Stimulated activated naive CD8-positive, alpha-beta T cell treated with anti-CD3 and anti-CD28 coated beads, Interleukin-15, Interleukin-2, amounts not matched to agents 100 ng/mL and 50 ng/mL, for 24 hours (primary cell): Measurements from ENCODE around the gene ERVK3-1.
"Not testable (repeated sequence)": the region's sequence is repeated elsewhere in the genome, so short reads cannot be mapped to it uniquely, and the experiment has no call there.

Source experiments
- H3K27ac Mint-ChIP-seq: one replicate; pipeline ENCODE4 v1.8.0; 2021; ENCODE audit warnings: mild to moderate bottlenecking, mixed read lengths
- H3K27me3 Mint-ChIP-seq: one replicate; pipeline ENCODE4 v1.8.0; 2021; ENCODE audit warnings: mixed read lengths
- H3K36me3 Mint-ChIP-seq: one replicate; pipeline ENCODE4 v1.8.0; 2021; ENCODE audit warnings: low read depth, mixed read lengths
- H3K4me1 Mint-ChIP-seq: one replicate; pipeline ENCODE4 v1.8.0; 2021; ENCODE audit warnings: low read depth, mixed read lengths
- H3K4me3 Mint-ChIP-seq: one replicate; pipeline ENCODE4 v1.8.0; 2021; ENCODE audit warnings: mild to moderate bottlenecking, mixed read lengths
- H3K9me3 Mint-ChIP-seq: one replicate; pipeline ENCODE4 v1.8.0; 2021; ENCODE audit warnings: mixed read lengths

The ERVK3-1 gene, protein sequence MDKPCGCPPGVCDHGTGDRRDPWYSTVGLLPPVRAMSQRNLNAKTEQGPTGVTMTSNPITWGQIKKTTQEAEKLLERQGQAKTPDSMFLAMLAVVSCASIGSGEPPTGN

DNA sequence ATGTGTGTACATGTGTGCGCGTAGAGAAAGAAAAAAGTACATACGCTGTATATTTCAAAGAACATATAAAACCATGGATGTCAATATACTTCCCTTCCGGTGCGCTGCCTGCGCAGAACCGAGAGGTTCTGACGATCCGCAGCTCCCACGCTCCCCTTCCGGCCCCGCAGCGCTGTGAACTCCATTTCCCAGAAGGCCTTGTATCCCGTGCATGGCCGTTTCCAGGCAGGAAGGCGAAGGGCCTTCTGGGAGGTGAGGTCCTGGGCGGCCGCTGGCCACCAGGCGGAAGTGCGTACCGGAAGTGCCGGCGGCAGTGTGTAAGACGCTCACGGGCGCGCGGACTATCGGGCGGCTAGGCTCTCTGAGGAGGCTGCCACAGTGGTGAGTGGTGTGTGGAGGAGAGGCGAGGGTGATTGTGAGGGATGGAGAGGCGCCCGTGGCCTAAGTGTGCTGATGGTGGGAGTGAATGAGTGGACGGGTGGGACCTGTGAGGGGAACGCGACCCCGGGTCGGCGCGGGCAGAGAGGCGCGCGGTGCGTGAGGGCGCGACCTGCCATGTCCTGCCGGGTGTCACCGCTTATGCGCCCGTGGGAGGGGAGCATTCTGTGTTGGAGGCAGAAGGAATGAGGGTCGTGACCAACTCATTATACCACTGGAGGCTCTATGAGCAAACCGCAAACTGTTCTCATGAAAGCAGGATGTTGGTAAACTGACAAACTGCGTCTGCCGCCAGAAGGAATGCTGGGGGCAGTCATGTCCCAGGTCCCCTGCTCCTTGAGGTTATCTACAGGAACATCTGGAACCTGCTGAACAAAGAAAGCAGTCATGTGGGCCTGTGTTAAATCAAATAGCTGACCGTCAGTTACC is at the start of gene ERVK3-1:
Gene ERVK3-1, plus strand, starts transcription at position 313 of the 867 bp plus-strand sequence. CDS start 6,792 bp downstream, outside the sequence.
- Mint-ChIP-seq H3K36me3 (peaks cover 80% of the 10 kb centered on the region), H3K27me3 (no peaks in the 10 kb centered on the region), H3K27ac (peak within 1 kb of the TSS; percentile 97), H3K4me3 (peak within 1 kb of the TSS; percentile 97), H3K9me3 (no peaks in the 10 kb centered on the region), H3K4me1 (peaks cover 50% of the 10 kb centered on the region)

DNA sequence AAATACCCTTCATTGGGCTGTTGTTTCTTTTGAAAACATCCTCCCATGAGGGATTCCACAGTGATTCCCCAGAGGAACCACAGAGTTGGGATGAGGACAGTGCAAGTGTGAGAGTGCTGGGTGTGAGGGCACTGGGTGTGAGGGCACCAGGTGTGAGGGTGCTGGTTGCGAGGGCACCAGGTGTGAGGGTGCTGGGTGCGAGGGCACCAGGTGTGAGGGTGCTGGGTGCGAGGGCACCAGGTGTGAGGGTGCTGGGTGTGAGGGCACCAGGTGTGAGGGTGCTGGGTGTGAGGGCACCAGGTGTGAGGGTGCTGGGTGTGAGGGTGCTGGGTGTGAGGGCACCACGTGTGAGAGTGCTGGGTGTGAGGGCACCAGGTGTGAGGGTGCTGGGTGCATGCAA is 46.9 kb upstream of the ERVK3-1 start:
- Mint-ChIP-seq H3K36me3 (peaks cover 97% of the 10 kb centered on the region), H3K9me3 (peaks cover 57% of the 10 kb centered on the region)
- H3K27ac Mint-ChIP-seq, H3K4me1 Mint-ChIP-seq, H3K27me3 Mint-ChIP-seq, H3K4me3 Mint-ChIP-seq: not testable (repeated sequence)

DNA sequence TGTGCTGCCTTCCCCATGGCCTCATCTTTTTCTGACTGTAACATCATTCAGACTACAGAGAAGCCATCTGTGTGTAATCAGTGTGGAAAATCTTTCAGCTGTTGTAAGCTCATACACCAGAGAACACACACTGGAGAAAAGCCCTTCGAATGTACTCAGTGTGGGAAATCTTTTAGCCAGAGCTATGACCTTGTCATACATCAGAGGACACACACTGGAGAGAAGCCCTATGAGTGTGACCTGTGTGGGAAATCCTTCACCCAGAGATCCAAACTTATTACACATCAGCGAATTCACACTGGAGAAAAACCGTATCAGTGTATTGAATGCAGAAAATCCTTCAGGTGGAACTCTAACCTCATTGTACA is 43.6 kb upstream of the ERVK3-1 start:
- H3K27ac Mint-ChIP-seq, result no peak overlapping the region
- no peaks in the 10 kb centered on the region for H3K27me3 Mint-ChIP-seq
- H3K36me3 Mint-ChIP-seq, result peaks cover 93% of the 10 kb centered on the region
- no peak overlapping the region for H3K4me3 Mint-ChIP-seq
- H3K4me1 Mint-ChIP-seq, result no peaks in the 10 kb centered on the region
- peaks cover 44% of the 10 kb centered on the region for H3K9me3 Mint-ChIP-seq

DNA sequence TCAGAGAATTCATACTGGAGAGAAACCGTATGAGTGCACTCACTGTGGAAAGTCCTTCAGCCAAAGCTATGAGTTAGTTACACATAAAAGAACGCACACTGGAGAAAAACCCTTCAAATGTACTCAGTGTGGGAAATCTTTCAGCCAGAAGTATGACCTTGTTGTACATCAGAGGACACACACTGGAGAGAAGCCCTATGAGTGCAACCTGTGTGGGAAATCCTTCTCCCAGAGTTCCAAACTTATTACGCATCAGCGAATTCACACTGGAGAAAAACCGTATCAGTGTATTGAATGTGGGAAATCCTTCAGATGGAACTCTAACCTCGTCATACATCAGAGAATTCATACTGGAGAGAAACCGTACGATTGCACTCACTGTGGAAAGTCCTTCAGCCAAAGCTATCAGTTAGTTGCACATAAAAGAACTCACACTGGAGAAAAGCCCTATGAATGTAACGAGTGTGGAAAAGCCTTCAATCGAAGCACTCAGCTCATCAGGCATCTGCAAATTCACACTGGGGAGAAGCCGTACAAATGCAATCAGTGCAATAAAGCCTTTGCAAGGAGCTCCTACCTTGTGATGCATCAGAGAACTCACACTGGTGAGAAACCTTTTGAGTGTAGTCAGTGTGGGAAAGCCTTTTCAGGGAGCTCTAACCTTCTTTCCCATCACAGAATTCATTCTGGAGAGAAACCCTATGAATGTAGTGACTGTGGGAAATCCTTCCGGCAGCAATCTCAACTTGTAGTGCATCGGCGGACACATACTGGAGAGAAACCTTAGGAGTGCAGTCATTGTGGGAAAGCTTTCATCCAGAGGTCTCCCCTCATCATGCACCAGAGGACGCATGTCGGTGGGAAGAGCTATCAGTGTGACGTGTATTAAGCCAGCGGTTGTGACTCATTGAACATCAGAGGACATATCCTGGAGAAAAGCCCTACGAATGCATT is 42.9 kb upstream of the ERVK3-1 start:
- no peak overlapping the region for H3K4me3 Mint-ChIP-seq
- no peak overlapping the region for H3K27ac Mint-ChIP-seq
- H3K4me1 Mint-ChIP-seq, result no peaks in the 10 kb centered on the region
- H3K9me3 Mint-ChIP-seq, result peaks cover 46% of the 10 kb centered on the region
- H3K36me3 Mint-ChIP-seq, result peaks cover 93% of the 10 kb centered on the region
- no peaks in the 10 kb centered on the region for H3K27me3 Mint-ChIP-seq

DNA sequence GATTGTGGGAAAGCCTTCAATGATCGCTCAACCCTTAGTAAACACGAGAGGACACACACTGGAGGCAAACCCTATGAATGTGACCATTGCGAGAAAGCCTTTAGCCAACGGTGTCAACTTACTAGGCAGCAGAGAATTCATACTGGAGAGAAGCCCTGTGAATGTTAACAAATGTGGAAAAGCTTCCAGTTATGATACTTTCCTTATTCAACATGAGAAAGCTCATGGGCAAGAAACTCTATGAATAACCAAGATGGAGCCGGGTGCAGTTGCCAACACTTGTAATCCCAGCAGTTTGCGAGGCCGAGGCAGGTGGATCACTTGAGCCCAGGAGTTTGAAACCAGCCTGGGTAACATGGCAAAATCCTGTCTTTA is 42.3 kb upstream of the ERVK3-1 start:
- Mint-ChIP-seq H3K4me1 (no peaks in the 10 kb centered on the region), H3K4me3 (no peak overlapping the region), H3K36me3 (peaks cover 86% of the 10 kb centered on the region), H3K9me3 (peaks cover 39% of the 10 kb centered on the region), H3K27ac (no peak overlapping the region), H3K27me3 (no peaks in the 10 kb centered on the region)

DNA sequence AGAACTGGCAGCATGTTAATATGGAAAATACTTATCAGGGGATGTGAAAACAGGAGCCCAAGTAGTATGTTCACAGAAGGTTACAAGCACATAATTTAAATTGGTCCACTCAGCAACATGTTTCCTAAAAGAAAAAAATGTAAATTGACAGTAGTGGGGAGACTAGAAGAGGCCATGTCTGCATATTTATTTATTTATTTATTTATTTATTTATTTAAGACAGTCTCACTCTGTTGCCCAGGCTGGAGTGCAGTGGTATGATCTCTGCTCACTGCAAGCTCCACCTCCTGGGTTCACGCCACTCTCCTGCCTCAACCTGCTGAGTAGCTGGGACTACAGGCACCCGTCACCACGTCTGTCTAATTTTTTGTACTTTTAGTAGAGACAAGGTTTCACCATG is 40.1 kb upstream of the ERVK3-1 start:
- H3K27ac Mint-ChIP-seq, result no peak overlapping the region
- H3K4me3 Mint-ChIP-seq, result no peak overlapping the region
- no peaks in the 10 kb centered on the region for H3K27me3 Mint-ChIP-seq
- peaks cover 79% of the 10 kb centered on the region for H3K36me3 Mint-ChIP-seq
- H3K4me1 Mint-ChIP-seq, result no peaks in the 10 kb centered on the region
- H3K9me3 Mint-ChIP-seq, result peaks cover 29% of the 10 kb centered on the region

DNA sequence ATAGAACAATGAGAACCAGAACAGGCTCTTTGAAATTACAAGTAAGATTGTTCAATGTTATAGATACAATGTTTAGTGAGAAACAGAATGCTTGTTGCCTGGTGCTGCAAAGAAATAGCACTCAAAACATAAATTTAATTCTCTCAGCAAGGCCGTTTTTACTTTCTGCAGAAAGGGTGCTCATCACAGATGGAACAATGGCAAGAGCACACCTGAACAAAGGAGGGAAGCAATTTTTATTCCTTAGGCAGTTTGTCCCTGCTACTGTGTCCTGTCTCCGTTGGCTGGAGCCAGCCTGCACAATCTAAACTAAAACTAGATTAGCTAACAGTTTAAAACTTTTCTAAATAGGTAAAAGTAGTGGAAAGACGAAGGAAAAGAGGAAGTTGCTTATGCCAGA is 36.8 kb upstream of the ERVK3-1 start:
- no peaks in the 10 kb centered on the region for H3K4me1 Mint-ChIP-seq
- peaks cover 17% of the 10 kb centered on the region for H3K9me3 Mint-ChIP-seq
- no peaks in the 10 kb centered on the region for H3K27me3 Mint-ChIP-seq
- H3K27ac Mint-ChIP-seq, result no peak overlapping the region
- H3K4me3 Mint-ChIP-seq, result no peak overlapping the region
- peaks cover 71% of the 10 kb centered on the region for H3K36me3 Mint-ChIP-seq

DNA sequence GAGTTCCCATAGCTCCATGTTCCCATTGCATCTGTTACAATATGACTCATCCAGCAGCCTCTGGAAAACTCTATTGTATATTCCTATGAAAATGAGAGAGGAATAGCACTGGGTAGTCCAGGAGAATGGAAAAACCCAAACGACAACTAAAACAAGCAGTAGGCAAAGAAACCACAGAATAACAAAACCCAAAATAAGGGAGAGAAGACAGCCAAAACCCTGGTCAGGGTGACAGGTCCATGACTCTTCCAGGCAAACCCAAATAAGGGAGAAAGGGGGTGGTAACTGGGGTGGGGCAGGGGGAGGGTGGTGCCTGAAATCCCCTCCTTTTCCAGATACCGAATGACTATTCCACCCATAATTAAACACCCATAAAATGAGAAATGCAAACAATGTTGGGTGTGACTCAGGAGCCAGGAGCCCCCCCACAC is 30.4 kb upstream of the ERVK3-1 start:
- no peak overlapping the region for H3K27ac Mint-ChIP-seq
- H3K4me3 Mint-ChIP-seq, result no peak overlapping the region
- no peaks in the 10 kb centered on the region for H3K27me3 Mint-ChIP-seq
- peaks cover 21% of the 10 kb centered on the region for H3K4me1 Mint-ChIP-seq
- H3K36me3 Mint-ChIP-seq, result peaks cover 71% of the 10 kb centered on the region
- H3K9me3 Mint-ChIP-seq, result peaks cover 26% of the 10 kb centered on the region

DNA sequence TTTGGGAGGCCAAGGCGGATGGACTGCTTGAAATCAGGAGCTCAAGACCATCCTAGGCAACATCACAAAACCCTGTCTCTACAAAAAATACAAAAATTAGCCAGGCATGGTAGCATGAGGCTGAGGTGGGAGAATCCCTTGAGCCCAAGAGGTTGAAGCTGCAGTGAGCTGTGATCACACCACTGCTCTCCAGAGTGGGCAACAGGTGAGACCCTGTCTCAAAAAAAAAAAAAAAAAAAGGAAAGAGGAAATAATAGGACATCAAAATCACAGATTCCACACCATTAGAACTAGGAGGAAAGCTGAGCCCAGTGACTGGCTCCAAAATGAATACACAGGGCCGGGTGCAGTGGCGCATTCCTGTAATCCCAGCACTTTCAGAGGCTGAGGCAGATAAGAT is 29.6 kb upstream of the ERVK3-1 start:
- Mint-ChIP-seq H3K4me3 (no peak overlapping the region), H3K9me3 (peaks cover 27% of the 10 kb centered on the region), H3K4me1 (peaks cover 28% of the 10 kb centered on the region), H3K27ac (no peak overlapping the region), H3K27me3 (no peaks in the 10 kb centered on the region), H3K36me3 (peaks cover 72% of the 10 kb centered on the region)

DNA sequence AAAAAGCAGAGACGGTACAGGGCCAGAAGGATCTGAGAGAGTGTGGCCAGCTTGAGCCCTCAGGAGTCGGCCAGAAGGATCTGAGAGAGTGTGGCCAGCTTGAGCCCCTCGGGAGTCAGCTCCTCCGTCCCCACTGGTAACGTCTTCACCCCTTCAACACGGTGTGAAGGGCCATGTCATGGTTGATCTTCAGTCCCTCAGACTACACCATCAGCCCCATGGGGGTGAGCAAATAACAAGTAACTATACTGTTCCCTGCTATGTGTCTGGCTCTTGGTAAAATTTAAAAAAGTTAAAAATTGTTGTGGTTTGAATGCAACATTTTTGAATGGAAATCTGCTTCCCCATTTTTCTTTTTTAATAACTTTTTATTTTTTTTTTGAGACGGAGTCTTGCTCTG is 28.0 kb upstream of the ERVK3-1 start:
- peaks cover 68% of the 10 kb centered on the region for H3K36me3 Mint-ChIP-seq
- peak overlapping the region; percentile 96 for H3K4me3 Mint-ChIP-seq
- no peaks in the 10 kb centered on the region for H3K27me3 Mint-ChIP-seq
- H3K4me1 Mint-ChIP-seq, result peaks cover 40% of the 10 kb centered on the region
- H3K9me3 Mint-ChIP-seq, result peaks cover 26% of the 10 kb centered on the region
- no peak overlapping the region for H3K27ac Mint-ChIP-seq

DNA sequence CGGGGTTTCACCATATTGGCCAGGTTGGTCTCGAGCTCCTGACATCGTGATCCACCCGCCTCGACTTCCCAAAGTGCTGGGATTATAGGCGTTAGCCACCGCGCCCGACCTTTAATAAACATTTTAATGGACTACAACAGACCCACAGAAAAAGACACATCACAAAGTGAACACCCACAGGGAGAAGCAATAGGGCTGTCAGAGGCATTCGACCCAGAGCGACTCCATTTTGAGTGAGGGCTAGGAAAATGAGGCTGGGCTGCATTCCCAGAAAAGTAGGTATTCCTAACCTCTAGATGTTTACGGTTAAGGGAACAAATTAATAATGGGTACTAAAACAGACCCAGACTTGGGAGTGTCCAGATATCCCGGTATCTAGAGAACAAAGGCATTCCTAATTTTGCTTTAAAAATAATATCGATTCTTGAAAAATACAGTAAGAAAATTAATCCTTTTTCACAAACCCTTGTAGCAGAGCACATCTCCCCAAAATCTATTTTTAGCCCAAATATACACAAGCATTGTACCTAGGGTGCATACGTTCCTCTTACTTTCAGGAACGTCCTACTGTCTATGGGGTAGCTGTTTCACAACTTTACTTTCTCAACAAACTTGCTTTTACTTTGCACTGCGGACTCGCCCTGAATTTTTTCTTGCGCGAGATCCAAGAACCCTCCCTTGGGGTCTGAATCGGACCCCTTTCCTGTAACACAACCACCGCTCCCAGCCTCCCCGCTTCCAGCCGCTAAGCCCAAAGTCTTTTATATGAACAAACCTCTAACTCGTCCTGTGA is 27.2 kb upstream of the ERVK3-1 start:
- Mint-ChIP-seq H3K27ac (peak overlapping the region; percentile 96), H3K36me3 (peaks cover 66% of the 10 kb centered on the region), H3K27me3 (no peaks in the 10 kb centered on the region), H3K4me3 (peak overlapping the region; percentile 96), H3K9me3 (peaks cover 26% of the 10 kb centered on the region), H3K4me1 (peaks cover 43% of the 10 kb centered on the region)

DNA sequence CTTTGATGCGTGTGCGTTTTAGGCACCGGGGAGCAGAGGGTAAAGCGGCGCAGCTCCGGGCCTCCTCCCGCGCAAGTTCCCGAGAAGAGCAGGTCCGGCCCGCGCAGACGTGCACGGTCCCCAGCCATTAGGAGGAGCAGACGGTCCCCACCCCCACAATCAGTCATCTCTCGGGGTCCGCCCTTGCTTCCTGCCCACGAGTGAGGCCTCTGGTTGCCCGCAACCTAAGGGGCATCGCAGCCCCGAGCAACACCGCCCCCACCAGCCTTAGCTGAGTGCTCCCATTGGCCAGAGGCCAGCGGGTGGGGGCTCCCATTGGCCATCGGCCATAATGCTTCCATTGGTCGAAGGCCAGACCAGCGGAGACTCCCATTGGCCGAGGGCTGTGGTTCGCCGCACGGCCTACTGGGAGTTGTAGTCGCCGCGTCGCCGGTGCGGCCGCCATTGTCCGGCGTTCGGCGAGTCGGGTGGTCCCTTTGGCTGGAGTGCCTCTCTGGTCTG is 26.6 kb upstream of the ERVK3-1 start, which contains the start of gene ZNF8:
Gene ZNF8, plus strand, starts transcription at position 415 of the 501 bp plus-strand sequence. CDS start 127 bp downstream, outside the sequence.
- Mint-ChIP-seq H3K36me3 (peaks cover 73% of the 10 kb centered on the region), H3K27me3 (no peaks in the 10 kb centered on the region), H3K27ac (peak within 1 kb of the TSS; percentile 96), H3K9me3 (peaks cover 26% of the 10 kb centered on the region), H3K4me3 (peak within 1 kb of the TSS; percentile 96), H3K4me1 (peaks cover 43% of the 10 kb centered on the region)

DNA sequence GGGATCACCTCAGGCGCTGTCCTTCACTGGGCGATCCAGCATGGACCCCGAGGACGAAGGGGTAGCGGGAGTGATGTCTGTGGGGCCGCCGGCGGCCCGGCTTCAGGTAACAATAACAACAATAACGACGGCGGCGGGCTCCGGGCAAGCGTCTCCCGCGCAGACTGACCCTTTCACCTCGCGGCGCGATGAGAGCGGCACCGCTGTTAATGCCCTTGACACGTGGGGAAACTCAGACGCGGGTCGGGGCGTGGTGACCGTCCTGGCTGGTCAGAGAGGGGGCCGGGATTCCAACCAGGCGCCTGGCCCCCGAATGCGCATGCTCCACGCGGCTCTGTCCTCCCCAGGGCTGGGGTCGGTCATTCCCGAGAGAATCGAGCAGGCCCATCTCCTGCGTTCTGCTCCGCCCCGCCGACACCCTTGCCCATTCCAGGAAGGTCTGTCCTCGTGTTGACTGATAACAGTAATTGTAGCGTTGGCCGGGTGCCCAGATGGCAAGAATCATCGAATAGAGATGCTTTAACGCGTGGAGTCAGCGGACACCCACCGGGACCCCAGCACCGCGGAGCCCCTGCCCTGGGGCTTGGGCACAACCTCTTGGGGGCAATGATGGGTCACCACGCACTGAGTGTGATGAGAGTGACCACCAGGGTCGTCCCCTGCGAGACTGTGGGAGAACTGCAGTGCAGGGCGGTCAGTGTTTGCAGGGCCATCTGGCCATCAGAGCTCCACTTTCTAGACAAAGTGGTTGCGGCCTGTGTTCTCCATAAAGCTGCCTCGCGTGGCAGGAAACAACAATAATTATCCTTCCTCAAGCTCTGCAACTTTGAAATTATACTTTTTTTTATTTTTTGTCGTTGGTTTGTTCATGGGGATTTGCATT is 25.9 kb upstream of the ERVK3-1 start:
- peaks cover 71% of the 10 kb centered on the region for H3K36me3 Mint-ChIP-seq
- peaks cover 43% of the 10 kb centered on the region for H3K4me1 Mint-ChIP-seq
- H3K9me3 Mint-ChIP-seq, result peaks cover 24% of the 10 kb centered on the region
- H3K4me3 Mint-ChIP-seq, result peak overlapping the region; percentile 96
- no peaks in the 10 kb centered on the region for H3K27me3 Mint-ChIP-seq
- peak overlapping the region; percentile 96 for H3K27ac Mint-ChIP-seq
